SIG-M5 (cell line): ENCODE measurements around the gene GRID1.

Experiments
- DNase-seq: peaks from one replicate; lab custom pipeline; 2025; lab: John Stamatoyannopoulos, UW

GRID1 gene

DNA sequence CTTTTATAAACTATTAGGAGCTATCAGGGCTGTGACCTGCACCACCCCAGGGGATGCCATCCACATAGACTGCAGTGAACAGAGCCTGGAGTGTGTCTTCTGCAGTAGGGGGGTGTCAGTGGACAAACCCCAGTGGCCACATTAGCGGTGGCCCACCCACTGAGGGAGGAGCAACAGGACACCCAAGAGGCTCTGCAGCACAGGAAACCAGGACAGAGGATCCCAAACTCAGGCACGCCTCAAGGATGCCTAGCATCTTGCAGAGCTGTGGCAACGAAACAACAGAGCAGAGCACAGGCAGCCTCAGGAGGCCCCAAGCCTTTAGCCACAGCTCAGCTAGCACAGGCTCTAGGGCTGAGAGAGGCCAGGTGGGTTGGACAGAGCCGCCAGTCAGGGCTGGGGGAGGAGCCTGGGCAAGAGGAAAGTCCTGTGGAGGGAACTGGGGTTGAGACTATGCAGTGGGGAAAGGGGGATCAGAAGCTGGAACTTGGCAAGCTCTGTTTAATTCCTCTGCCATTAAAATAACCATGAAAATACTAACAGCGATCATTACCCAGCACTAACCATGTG is 53.8 kb downstream of the GRID1 start:
- no peak for DNase-seq

DNA sequence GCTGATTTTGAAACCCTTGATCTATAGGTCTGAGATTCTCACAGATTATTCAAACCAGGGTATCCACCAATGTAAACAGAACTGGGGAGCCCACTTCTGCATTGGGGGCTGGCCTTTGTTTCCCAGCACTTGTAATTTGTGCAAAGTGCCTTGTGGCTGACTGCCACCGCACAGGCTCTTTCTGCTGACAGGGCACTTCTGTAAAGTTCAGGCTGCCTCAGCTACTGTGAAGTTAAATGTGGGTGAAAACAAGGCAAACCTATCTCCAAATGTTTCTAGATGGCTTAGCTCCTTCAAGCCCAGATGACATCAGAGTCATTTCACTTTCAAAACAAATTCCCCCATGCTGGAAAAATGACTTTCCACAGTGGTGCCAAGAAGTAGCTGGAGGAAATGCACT is 54.7 kb downstream of the GRID1 start:
- no peak for DNase-seq

DNA sequence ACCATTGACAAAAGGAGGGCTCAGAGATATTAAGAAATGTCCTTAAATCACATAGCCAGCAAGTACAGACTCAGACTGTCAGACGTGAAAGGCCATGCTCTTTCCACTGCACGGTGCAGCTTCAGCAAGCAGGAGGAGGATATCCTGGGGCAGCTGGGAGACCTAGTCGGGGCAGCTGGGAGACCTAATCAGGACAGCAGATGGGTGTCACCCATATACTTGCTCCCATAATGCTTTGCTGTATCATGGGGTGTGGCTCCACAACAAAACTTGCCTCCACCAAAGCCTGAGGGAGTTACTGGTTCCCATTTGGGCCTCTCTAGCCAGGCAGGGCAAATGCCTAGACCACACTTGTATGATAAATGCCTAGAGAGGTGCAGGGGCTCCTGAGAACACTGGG is 55.4 kb downstream of the GRID1 start:
- DNase-seq, result no peak

DNA sequence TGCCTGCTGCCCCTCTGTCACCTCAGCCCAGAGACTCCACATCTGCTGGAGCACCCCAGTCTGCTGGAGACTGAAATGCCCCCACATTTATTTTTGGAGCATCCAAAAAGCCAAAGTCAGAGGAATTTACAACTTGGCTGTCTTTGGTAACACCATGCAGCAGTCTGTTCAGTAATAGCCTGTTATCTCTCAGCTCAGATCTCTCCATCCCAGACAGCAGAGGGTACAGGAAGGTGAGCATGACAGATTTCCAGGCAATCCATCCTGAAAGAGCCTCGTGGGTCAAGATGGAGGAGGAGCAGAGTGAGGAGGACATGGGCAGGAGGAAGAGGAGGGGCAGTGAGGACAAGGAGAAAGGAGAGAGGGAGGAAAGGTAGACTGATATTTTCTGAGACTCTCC is 55.9 kb downstream of the GRID1 start:
- no peak for DNase-seq

DNA sequence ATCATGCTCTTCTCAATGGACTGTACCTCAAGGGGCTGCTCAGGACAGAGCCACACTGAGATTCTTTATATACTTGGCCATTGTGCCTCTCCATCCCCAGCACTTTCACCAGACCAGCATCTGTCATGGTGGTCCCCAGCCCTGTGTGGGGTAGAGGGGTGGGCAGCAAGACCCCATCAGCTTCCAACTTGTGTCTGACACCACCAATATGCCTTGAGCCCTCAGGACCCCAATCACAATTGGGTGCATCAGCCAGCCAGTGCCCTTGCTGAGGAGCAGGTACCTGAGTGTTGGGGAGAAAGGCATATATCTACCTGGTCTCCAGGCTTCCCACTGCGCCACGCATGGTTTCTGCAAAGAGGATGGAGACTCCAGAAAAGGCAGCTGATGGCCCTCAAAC is 56.3 kb downstream of the GRID1 start:
- no peak for DNase-seq

DNA sequence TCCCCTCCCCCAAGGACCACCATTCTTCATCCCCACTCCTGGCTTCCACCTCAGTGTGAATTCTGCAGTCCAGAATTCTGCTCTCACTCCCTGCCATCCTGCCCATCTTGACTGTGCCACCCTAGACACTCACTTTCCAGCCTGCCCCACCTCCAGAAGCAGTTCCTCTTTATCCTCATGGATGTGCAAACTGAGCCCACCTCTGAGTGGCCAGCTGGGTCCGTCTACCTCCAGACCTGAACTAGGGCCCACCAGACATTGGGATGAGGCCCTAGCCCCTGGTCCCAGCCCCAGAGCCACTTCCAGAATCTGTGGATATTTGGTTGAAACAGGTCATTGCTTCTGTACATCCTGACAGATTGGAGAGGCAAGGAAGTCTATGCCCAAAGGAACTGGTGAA is 58.5 kb downstream of the GRID1 start:
- no peak for DNase-seq

DNA sequence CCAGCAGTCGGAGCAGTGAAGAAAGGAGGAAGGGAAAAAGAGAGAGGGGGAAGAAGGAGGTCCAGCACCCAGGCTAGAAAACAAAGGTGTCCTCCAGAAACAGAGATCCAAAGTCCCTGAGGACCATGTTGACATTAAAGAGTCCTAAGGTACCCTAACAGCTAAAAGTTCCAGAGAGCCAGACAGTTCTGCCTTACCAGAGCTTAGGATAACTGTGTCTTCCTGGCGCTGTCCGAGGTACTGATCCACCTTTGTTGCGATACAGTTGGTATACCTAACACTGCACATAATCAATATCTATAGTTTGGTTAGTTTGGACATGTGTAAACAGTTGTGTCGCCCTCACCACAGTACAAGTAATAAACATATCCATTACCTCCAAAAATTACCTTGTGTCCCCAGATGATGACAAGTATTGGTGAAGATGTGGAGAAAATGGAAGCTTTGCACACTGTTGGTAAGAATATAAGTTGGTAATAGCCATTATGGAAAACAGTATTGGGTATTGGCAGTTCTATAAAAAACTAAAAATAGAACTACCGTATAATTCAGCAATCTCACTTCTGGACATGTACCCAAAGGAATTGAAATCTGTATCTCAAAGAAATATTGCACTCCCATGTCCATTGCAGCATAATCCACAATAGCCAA is 59.8 kb downstream of the GRID1 start:
- no peak for DNase-seq

DNA sequence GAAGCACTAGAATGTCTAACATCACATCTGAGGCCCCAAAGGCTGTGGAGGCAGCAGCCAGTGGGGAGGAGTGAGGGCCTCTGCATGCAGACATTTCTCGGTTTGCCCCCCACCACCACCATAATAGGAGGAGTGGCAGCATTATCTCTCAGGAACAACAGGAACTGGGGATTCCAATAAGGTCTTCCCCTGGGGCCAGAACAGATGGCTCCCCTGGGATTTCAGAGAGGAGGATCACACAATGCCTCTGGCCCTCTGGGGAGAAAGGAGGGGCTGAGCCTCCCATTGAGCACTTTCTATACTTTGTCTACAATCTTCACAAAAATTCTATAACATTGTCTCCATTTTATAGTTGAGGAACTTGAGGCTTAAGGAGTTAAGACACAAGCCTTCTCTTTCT is 61.1 kb downstream of the GRID1 start:
- no peak for DNase-seq

DNA sequence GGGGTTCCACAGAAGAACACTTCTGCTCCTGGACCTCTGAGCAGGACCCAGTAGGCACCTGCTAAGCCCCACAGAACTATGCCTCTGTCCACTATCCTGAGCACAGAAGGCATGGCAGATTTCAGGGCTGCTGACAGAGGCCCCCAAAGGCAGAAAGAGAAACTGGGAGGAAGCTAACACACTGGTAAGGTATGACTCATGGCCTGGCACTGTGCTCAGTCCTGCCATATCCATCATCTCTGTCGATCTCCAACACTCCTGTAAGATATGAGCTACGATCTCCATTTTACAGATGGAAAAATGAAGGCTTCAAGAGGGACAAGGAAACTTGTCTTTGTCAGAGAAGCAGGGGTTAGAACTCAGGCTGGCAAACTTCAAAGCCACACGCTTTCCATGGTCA is 62.2 kb downstream of the GRID1 start:
- no peak for DNase-seq

DNA sequence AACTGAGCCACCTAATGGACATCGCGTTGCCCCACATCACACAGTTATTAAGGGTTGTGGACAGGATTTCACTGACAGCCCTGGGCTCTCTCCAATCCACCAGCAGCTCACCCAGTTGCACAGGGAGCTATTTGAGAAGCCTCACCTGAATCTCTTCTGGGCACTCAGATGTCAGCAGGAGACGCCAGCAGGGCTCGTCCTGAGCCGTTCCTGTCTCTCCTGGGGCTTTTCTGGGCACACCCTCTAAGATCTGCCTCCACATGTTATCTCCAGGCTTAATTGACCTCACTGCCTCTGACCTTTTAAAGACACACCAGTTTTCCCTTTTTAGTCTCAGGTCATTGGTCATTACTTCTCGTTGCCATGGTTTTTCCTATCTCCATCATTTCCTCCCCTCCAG is 63.0 kb downstream of the GRID1 start:
- no peak for DNase-seq

DNA sequence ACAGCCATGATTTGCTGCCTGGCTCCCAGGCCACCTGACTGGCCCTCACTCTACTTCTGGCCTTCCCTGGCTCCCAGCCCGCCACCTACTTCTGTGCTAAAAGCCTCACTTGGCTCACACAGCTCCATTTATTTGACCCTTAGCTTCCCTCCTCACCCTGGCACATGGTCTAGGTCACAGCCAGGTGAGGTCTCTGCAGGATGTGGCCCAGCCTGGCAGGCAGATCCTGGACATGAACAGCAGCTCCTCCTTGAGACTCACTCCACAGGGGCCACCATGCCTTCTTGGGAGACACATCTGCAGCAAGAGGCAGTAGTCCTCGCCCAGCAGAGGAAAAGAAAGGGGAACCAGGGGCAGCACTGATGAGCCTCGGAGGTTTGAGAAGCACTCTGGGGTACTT is 64.6 kb downstream of the GRID1 start:
- no peak for DNase-seq

DNA sequence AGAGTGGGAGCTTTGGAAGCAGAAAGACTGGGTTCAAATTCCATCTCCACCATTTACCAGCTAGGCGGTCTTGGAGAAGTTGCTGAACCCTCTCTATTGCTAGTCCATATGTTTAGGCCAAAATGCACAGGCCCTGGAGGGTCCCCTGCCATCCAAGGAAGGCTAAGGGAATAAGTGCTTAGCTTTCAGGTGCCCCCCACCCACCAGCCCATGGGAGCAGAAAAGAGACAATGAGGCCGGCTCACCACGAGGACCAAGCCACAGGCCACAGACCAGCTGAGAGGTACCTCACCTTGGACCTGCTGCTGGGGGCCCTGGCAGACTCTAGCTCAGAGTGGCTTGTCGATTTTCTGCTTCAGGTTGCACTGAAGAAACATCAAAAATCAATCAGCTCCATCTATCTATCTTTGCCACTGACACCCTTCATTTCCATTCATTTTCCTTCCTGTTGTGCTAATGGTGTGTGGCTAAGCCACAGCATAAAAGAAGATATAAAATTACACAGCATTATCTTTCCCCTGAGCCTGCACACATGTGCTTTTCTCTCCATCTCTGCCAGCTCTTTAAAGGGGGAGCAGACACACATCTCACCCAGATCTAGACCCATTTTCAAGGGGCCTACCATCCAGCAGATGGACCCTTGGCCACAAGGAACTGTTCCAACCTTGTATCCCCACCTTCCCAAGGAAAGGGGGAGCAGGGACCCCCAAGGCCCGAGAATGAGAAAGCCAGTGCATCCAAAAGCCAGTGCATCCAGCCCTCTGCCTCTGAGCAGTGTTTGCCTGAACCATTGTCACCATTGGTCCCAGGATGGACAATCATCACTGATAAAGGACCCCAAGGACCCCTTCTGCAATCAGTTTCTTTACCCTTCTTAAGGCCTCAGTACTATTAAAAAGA is 65.4 kb downstream of the GRID1 start:
- DNase-seq, result no peak

DNA sequence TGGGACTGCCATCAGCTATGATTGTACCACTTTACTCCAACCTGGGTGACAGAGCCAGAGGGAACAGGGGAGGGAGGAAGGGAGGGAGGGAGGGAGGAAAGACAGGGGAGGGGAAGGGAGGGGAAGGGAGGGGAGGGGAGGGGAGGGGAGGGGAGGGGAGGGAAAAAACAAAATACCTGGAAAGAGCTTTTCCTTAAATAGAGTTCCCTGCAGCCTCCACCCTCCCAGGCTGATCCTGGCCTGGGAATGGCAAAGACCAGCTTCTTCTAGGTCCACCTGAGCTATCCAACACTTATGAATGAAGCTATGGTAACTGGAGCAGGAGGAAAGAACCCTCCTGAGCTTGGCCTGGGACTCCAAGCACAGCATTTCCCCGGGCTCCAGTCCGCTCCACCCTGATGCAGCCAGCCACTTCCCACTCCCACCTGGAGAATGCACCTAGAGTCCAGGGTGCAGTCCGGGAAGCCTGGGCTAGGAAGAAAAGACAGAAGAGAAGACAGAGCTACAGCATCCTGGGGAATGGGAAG is 66.1 kb downstream of the GRID1 start:
- no peak for DNase-seq

DNA sequence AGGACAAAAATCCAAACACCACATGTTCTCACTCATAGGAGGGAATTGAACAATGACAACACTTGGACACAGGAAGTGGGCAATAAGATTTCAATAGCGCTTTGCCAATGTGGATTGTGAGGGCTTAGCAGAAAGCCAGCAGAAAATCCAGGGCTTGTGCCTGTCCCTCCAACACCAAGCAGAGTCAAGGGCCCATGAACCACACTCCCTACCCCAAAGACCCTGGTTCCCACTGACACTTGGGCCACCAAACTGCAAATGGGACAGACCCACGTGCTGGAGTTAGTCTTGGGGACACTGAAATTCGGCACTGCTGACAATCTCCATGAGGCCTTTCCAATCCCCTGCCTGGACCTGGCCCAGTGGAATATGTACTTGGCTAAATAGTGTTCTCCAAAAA is 67.0 kb downstream of the GRID1 start:
- no peak for DNase-seq

DNA sequence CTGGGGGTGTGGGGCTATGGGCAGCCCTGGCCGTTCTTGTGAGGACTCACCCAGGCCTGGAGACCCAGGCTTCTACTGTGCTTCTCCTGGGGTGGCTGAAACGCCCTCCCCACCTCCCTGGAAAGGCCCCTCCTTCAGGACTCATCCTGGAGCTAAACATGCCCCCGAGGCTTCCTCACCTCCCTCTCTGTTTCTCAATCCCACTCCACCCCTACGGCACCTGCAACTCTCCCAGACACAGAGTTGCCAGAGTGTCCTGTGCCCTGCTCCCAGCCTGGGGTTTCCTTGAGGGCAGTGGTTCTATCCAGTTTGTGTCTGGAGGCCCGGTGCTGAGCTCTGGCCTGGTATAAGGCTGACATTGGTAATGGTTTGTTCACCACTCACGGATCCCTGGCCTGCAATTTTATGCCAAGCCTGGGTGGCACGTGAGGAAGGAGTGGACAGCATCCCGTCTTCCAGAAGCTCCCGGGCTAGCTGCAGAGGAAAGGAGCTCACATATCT is 68.0 kb downstream of the GRID1 start:
- no peak for DNase-seq

DNA sequence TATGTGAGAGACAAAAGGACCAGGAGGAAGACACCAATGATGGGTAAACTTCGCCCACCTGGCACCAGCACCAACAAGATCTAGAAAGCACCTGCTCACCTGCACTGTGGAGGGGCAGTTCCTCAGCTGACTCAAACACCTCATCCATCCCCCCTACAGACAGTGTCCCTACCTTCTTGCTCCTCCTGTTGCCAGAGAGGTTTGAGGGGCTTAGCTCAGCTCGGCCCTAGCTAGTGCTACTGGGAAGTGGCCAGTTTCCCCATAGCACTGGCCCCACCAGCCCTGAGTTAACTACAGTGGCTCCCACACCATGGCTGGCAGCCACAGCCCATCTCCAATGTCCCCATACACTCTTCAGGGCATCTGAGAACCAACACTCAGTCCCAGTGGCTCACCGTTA is 70.8 kb downstream of the GRID1 start:
- DNase-seq, result no peak

DNA sequence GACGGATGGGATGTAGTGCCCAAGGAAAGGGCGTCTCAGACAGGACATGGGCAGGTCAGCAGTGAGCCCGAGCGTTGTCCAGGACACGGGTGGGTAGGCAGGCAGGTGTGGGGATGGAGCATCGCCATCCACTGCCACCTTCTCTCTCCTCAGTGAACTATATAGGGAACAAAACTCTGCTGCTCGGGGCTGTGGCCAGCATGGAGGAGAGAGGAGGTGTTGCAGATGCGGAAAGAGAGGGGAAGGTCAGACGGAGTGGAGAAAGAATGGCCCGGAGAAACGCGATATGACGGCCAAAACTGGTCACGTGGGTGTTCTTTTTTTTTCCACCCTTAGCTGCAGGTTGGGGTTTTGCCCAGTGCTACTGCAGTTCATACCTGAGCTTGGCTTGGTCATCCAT is 71.2 kb downstream of the GRID1 start:
- no peak for DNase-seq

DNA sequence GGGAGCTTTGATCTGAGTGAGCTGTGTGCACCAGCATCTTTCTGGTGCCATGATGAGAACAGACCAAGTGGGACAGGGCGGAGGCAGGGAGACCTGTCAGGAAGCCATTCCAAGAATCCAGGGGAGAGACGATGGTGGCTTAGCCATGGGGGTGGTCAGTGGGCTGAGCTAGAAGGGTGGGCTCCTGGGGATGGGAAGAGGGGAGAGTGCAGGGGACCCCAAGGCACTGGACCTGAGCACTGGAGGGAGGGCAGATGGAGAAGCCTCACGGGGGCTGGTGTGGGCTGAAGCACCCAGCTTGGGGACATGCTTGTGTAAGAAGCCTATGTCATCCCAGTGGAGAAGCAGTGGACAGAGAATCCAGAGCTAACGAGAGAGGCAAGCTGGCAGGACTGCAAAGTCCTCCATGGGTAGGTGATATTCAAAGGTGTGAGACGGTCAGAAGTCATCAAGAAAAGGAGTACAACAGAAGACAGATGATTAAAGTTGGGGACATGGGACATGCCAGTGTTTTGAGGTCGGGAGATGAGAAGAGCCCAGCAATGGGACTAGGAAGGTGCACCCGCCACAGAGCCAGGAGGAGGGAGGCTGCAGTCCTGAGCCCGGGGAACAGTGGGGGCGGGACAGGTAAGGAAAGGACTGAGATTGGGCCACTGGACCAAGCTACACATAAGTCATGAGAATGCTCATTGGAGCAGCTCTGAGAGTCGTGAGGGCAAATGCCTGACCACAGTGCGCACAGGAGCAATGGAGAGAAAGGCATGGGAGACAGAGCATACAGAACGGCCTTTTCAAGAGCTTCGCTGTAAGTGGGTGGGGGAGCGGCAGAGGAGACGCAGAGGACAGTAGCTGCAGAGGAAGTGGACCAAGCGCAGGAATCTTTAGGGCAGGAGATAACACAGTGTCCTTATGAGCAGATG is 72.0 kb downstream of the GRID1 start:
- DNase-seq, result no peak

DNA sequence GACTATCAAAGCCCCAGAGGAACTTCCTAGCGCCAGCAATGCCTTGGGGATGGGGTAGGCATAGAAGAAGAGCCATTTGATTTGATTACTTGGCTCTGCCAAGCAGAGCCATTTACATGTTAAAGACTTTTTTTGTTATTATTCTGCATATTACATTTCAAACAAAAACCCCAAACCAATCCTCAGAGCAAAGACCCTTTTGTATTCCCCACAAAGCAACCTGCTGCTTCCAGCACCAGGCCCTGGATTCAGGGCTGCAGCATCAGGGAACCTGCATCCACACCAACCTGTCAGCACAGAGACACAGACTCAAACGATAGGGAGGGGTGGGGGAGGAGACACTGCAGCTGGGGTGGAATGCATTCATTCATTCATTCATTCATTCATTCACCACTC is 73.2 kb downstream of the GRID1 start:
- DNase-seq, result no peak

DNA sequence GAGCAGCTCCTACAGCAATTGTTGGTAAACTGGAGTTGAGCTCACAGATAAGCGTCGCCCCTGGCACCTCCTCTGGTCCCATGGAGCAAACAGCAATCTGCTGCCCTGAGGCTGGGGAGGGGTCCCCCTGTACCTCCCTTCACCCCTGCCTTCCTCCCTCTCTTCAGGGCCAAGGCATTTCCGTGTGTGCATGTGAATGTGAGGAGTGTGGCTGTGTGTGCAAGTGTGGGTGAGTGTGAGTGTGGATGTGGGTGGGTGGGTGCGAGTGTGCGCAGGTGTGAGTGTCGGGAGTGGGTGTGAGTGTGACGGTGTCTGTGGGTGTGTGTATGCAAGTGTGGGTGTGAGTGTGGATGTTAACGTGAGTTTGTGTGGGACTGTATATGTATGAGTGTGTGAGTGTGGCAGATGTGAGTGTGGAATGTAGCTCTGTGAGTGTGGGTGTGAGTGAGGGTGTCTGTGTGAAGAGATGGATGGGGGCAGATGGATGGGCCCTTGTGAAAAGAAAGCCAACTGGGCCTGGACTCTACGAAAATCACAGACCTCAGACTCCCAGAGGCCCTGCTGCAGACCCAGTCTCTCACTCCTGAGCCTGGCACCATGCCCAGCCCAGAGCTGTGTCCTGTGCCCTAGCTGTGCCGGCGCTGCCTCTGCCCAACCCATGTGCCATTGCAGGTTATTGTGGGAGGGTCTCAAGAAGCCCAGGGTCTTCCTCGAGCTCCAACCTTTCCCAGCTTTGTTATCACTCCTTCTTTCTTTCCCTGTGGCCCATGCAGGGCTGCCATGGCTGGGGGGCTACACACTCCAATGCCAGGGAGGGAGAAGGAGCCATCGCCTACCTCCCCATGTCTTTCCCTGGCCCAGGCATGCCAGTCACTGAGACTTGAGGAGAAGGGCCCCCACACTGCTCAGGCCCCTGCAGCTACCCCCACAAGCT is 73.9 kb downstream of the GRID1 start:
- DNase-seq, result no peak
